Right lobe of liver (tissue), 4 donors: ENCODE measurements around the gene TBX10.

ENCODE experiments used
- CTCF ChIP-seq, 4 donors: fragments of 200-600 bp in 3 of 4; fragments of 450-650 bp in 1 of 4; IDR thresholded peaks; one replicate each; pipeline versions ENCODE4 v1.5.1 to v1.8.0; 2016 to 2022; ENCODE audit warnings: antibody characterized with exemption in 4 of 4, mild to moderate bottlenecking in 2 of 4
- POLR2A ChIP-seq: fragments of 450-650 bp; IDR thresholded peaks from one replicate; pipeline ENCODE4 v1.6.1; 2017; ENCODE audit warnings: antibody characterized with exemption, mild to moderate bottlenecking
- donor health status: DM: no; HTN: no; CAD: no.
- donor health status: DM: no; HTN: no; CAD: no.
- donor health status: DM: no; HTN: yes; CAD: no.

DNA sequence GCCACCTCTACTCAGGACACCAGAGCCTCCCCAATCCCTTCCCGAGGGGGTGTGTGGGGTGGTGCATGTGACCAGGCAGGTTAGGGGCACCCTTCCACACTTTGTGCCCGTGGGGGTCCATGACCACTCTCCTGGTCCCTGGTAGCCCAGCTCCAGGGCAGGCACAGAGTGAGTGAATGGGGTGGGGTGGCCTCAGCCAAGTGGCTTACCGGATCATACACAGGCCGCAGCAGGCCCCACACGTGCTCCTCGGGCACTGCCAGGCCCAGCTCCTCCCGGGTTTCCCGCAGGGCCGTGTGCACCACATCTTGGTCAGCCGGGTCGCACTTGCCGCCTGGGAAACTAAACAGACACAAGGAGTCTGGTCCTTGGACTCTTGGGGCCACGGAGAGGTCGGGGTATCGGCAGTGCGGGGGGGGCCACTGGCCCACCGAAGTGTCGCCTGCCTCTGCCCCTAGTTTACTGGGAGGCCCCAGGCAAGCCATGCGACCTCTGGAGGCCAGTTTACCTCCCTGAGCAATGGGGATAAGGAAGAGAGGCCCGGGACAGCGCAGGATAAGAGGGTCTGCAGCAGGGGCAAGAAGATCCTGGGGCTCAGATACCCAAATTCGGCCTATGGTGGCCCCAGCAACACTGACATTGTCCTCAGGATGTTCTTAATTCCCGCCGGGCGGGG lies 10.7 kb downstream of the TBX10 start:
- TF ChIP-seq CTCF (IDR thresholded peaks at IDR 0.05) (no peak), POLR2A (no peak)
